Large intestine (tissue), 12 donors: ENCODE measurements around the gene TOMM20L. TPM values are rescaled to one million over a fixed set of nuclear protein-coding genes. Genes with fewer than 3 reads are reported as not detected.
"Not testable (repeated sequence)": the region's sequence is repeated elsewhere in the genome, so short reads cannot be mapped to it uniquely, and the experiment has no call there.

Experiments
- DNase-seq, 2 donors: peaks; one replicate each; pipeline versions ENCODE4 v3.0.0 to v3.0.0-alpha.2; 2013
- H3K27ac ChIP-seq: one replicate; pipeline ENCODE4 v1.5.1; 2013; ENCODE audit warnings: low read length
- H3K27me3 ChIP-seq: 2 replicates; pipeline ENCODE4 v1.6.1; 2013; ENCODE audit warnings: low read length; ENCODE audit not compliant: control insufficient read depth, insufficient read depth
- H3K36me3 ChIP-seq: 2 replicates; pipeline ENCODE4 v1.6.1; 2013; ENCODE audit warnings: low read length; ENCODE audit not compliant: control insufficient read depth, insufficient read depth
- H3K4me1 ChIP-seq: one replicate; pipeline ENCODE4 v1.6.1; 2013; ENCODE audit warnings: low read length; ENCODE audit not compliant: control insufficient read depth, insufficient read depth
- H3K4me3 ChIP-seq: one replicate; pipeline ENCODE4 v1.5.1; 2013; ENCODE audit warnings: low read length
- H3K9me3 ChIP-seq: one replicate; pipeline ENCODE4 v1.6.1; 2013; ENCODE audit warnings: mild to moderate bottlenecking, low read depth, low read length, moderate library complexity; ENCODE audit not compliant: control insufficient read depth
- WGBS: methylation state at CpG from one replicate; pipeline ENCODE4 v1.1.5; 2013; ENCODE audit warnings: low lambda C conversion rate; ENCODE audit not compliant: insufficient coverage; 5-methylcytosine and 5-hydroxymethylcytosine counted together
- long read RNA-seq, 11 donors: transcript quantifications; one replicate each; lab custom pipeline, GENCODE V29; 2026
- polyA plus RNA-seq: library from polyadenylated mRNA; unstranded; fragments of 120-200 nt; gene quantifications from one replicate; pipeline ENCODE4 v1.2.1, GENCODE V29; 2013

Gene TOMM20L
- 0.24 TPM for polyA plus RNA-seq
- long read RNA-seq, donor 1: 0 reads
- long read RNA-seq, donor 2, partial matches to known transcripts: 35 of 159 reads
- long read RNA-seq, donor 2, other reads (novel, unspliced or antisense): 124 of 159 reads
- long read RNA-seq, donor 3: 0 reads
- long read RNA-seq, donor 4: 0 reads
- long read RNA-seq, donor 5, partial matches to known transcripts: 0 of 40 reads
- long read RNA-seq, donor 5, other reads (novel, unspliced or antisense): 40 of 40 reads
- long read RNA-seq, donor 6: 0 reads
- long read RNA-seq, donor 7: 0 reads
- long read RNA-seq, donor 8: 0 reads
- long read RNA-seq, donor 9: 0 reads
- long read RNA-seq, donor 10: 0 reads
- long read RNA-seq, donor 11: 0 reads

GRCh38 chr14:58395812-58396788, at the start of gene TOMM20L:
TSS of gene TOMM20L (plus strand) at chr14:58395930. CDS start at chr14:58395958, 28 bp downstream.
- peak; percentile 74 to 86 for DNase-seq
- 100% methylated on average over 1 of the region's 86 CpGs for WGBS
- Histone ChIP-seq H3K4me1 (peaks cover 2% of the 10 kb centered on the region), H3K36me3 (no peaks in the 10 kb centered on the region), H3K4me3 (peak within 1 kb of the TSS; percentile 37), H3K9me3 (no peaks in the 10 kb centered on the region), H3K27me3 (no peaks in the 10 kb centered on the region), H3K27ac (peak within 1 kb of the TSS; percentile 74)

DNA sequence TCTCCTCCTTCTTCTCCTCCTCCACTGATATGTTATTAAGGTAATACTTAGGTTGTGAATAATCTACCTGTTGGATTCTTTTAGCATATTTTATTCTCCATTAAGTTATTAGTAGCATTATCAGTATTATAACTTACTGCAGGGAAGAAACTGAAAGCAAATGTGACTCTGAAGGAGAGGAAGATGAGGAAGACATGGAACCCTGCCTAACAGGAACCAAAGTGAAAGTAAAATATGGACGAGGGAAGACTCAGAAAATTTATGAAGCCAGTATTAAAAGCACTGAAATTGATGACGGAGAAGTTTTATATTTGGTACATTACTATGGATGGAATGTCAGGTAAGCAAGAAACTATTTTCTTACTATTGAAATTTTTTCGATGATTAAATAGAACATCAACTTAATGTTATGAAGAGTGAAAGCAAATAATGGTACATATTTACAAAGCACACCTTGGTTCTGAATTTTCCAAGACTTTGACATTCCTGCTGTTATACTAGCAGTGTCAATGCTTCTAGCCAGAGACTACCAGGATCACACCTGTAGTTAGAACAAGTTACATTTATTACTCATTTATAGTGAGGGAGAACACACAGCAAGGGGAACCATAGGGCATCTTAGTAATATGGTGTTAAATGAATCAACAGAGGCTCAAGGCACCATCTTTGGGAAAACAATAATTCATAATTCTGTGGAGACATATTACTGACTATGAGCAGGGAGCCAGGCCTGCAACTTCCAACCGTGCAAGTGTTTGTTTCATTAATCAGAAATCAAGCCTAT, 42.0 kb upstream of the TOMM20L start:
- Histone ChIP-seq H3K27me3 (no peaks in the 10 kb centered on the region), H3K4me3 (no peak overlapping the region), H3K4me1 (no peaks in the 10 kb centered on the region), H3K36me3 (peaks cover 52% of the 10 kb centered on the region), H3K27ac (no peak overlapping the region), H3K9me3 (no peaks in the 10 kb centered on the region)
- WGBS: 87% methylated on average over 3 of the region's 4 CpGs
- DNase-seq: no peak

DNA sequence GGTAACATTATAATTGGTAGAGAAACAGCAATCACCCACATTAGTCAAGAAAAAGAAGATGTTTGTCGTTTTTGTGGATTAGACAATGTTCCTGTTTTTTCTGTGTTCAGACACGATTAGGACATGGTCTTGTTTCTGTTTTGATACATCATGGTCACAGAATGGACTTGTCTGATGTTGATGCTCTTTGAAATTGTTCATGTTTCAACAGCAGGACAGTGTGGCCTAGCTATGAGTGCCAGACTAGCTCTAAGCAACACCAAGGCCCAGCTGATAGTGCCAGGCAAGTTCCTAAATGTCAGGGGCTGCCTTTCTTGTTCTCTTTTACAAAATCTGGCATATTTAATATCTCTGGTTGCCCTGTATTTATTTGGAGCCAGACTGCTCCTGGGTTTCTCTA, 40.9 kb upstream of the TOMM20L start:
- Histone ChIP-seq H3K4me1 (no peaks in the 10 kb centered on the region), H3K36me3 (peaks cover 55% of the 10 kb centered on the region), H3K27ac (no peak overlapping the region)

GRCh38 chr14:58356268-58356667, 39.5 kb upstream of the TOMM20L start:
- peaks cover 55% of the 10 kb centered on the region for H3K36me3 ChIP-seq
- no CpG with 5 or more reads among the region's 1 CpG for WGBS
- H3K4me3 ChIP-seq: no peak overlapping the region
- H3K9me3 ChIP-seq: no peaks in the 10 kb centered on the region
- no peak for DNase-seq
- no peaks in the 10 kb centered on the region for H3K27me3 ChIP-seq
- H3K27ac ChIP-seq: no peak overlapping the region
- H3K4me1 ChIP-seq: no peaks in the 10 kb centered on the region

More for the DNA sequence above, 40.9 kb upstream of the TOMM20L start:
- WGBS: no CpG with 5 or more reads among the region's 2 CpGs
- no peaks in the 10 kb centered on the region for H3K9me3 ChIP-seq
- DNase-seq: no peak
- H3K4me3 ChIP-seq: no peak overlapping the region
- H3K27me3 ChIP-seq: no peaks in the 10 kb centered on the region

- WGBS: no CpG with 5 or more reads among the region's 1 CpG
These were observed 33.5 kb upstream of the TOMM20L start for GRCh38 chr14:58362272-58362671.

GRCh38 chr14:58362798-58363412, 32.8 kb upstream of the TOMM20L start:
- DNase-seq: peak; percentile 10 to 14
- H3K27ac ChIP-seq: no peak overlapping the region
- WGBS: 93% methylated on average over 3 of the region's 3 CpGs
- H3K4me3 ChIP-seq: no peak overlapping the region
- H3K9me3 ChIP-seq: no peaks in the 10 kb centered on the region
- H3K36me3 ChIP-seq: peaks cover 64% of the 10 kb centered on the region
- H3K4me1 ChIP-seq: no peaks in the 10 kb centered on the region
- no peaks in the 10 kb centered on the region for H3K27me3 ChIP-seq

More at GRCh38 chr14:58362272-58362671, 33.5 kb upstream of the TOMM20L start:
- H3K9me3 ChIP-seq, H3K4me3 ChIP-seq, H3K4me1 ChIP-seq, DNase-seq, H3K27me3 ChIP-seq, H3K27ac ChIP-seq: not testable (repeated sequence)
- peaks cover 60% of the 10 kb centered on the region for H3K36me3 ChIP-seq

DNA sequence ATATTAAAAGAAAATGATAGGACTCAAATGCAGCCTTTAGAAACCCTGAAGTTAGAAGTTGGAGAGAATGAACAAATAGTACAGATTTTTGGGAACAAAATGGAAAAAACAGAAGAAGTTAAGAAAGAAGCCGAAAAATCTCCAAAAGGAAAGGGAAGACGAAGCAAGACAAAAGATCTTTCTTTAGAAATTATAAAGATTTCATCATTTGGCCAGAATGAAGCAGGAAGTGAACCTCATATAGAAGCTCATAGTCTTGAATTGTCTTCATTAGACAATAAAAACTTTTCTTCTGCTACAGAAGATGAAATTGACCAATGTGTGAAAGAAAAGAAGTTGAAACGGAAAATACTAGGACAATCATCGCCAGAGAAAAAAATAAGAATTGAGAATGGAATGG, 31.4 kb upstream of the TOMM20L start:
- H3K27me3 ChIP-seq: no peaks in the 10 kb centered on the region
- H3K36me3 ChIP-seq: peaks cover 63% of the 10 kb centered on the region
- H3K4me3 ChIP-seq: no peak overlapping the region
- no peaks in the 10 kb centered on the region for H3K9me3 ChIP-seq
- no peak overlapping the region for H3K27ac ChIP-seq
- H3K4me1 ChIP-seq: no peaks in the 10 kb centered on the region
- WGBS: 98% methylated on average over 4 of the region's 4 CpGs
- DNase-seq: no peak

DNA sequence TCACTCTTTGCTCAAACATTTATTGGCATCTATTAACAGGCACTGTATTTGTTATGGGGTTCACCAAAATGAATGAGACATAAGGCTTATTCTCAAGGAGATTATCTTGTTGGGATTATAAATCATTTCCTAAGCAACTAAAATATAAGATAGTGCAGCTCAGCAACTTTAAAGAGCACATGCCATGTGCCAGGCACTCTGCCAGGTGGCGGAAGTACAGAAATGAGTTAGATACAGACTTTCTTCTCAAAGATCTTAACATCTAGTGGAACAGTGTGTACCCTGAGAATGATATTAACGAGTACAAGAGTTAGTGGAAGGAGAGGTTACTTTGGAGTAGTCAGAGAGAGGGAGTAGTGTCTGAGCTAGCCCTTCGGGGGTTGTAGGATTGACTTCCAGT, 28.4 kb upstream of the TOMM20L start:
- DNase-seq: no peak
- Histone ChIP-seq H3K9me3 (no peaks in the 10 kb centered on the region), H3K27ac (no peak overlapping the region), H3K27me3 (no peaks in the 10 kb centered on the region), H3K4me3 (no peak overlapping the region), H3K36me3 (peaks cover 65% of the 10 kb centered on the region), H3K4me1 (no peaks in the 10 kb centered on the region)
- WGBS: 80% methylated on average over 2 of the region's 3 CpGs

- no peaks in the 10 kb centered on the region for H3K9me3 ChIP-seq
- no peaks in the 10 kb centered on the region for H3K4me1 ChIP-seq
- no peak overlapping the region for H3K4me3 ChIP-seq
- peaks cover 59% of the 10 kb centered on the region for H3K36me3 ChIP-seq
- no peaks in the 10 kb centered on the region for H3K27me3 ChIP-seq
- no CpG with 5 or more reads among the region's 1 CpG for WGBS
- H3K27ac ChIP-seq: no peak overlapping the region
- no peak for DNase-seq
These were observed 26.8 kb upstream of the TOMM20L start for GRCh38 chr14:58368956-58369355.
